ENCODE data around the gene OR1A2. TPM values are rescaled to one million over a fixed set of nuclear protein-coding genes. Genes with fewer than 3 reads are reported as not detected.
A peak's percentile ranks its signal among the peaks of the same experiment; 100 is the strongest.

Gene OR1A2
- total RNA-seq = not detected

GRCh38 chr17:3197219-3197618, at the start of gene OR1A2:
TSS of gene OR1A2 (plus strand) at chr17:3197519. CDS start at chr17:3197519, 0 bp downstream.
- peaks cover 0 to 19% (median 14%) of the 10 kb centered on the region in 4 donors for H3K9me3 ChIP-seq
- H3K4me1 ChIP-seq = no peaks in the 10 kb centered on the region
- intact Hi-C loops (cut with DNase I) = no loop called here
- TF ChIP-seq EP300 (IDR thresholded peaks at IDR 0.05) (no peak), POLR2AphosphoS5 (IDR thresholded peaks at IDR 0.05) (no peak), CTCF (IDR thresholded peaks at IDR 0.05) (no peak), POLR2A (IDR thresholded peaks at IDR 0.05; ENCODE audit: low read depth) (no peak)
- H3K36me3 ChIP-seq = no peaks in the 10 kb centered on the region
- no peak within 1 kb of the TSS for H3K27ac ChIP-seq (replicated peaks in 1 of 4)
- peaks cover 0 to 8% (median 0%) of the 10 kb centered on the region in 4 donors for H3K27me3 ChIP-seq
- no peak for DNase-seq (ENCODE audit: extremely low spot score)
- WGBS = 71% methylated on average over 4 of the region's 4 CpGs
- no peak within 1 kb of the TSS for H3K4me3 ChIP-seq

GRCh38 chr17:3157218-3157617, 40.1 kb upstream of the OR1A2 start:
- intact Hi-C loops (cut with DNase I) = no loop called here
- DNase-seq (ENCODE audit: extremely low spot score) = no peak
- TF ChIP-seq POLR2AphosphoS5 (IDR thresholded peaks at IDR 0.05) = no peak
- no peak for TF ChIP-seq POLR2A (IDR thresholded peaks at IDR 0.05; ENCODE audit: low read depth)
- no peak for TF ChIP-seq EP300 (IDR thresholded peaks at IDR 0.05)
- no peak for TF ChIP-seq CTCF (IDR thresholded peaks at IDR 0.05)
- Histone ChIP-seq H3K27ac (replicated peaks in 1 of 4) (no peak overlapping the region), H3K4me1 (no peaks in the 10 kb centered on the region), H3K27me3 (peaks cover 0 to 11% (median 0%) of the 10 kb centered on the region in 4 donors), H3K9me3 (peaks cover 0 to 8% (median 2%) of the 10 kb centered on the region in 4 donors), H3K4me3 (no peak overlapping the region), H3K36me3 (no peaks in the 10 kb centered on the region)
- WGBS = 82% methylated on average over 1 of the region's 1 CpG

- DNase-seq (ENCODE audit: extremely low spot score) = no peak
- Histone ChIP-seq H3K27me3 (peaks cover 0 to 5% (median 0%) of the 10 kb centered on the region in 4 donors), H3K9me3 (peaks cover 0 to 14% (median 11%) of the 10 kb centered on the region in 4 donors), H3K4me1 (no peaks in the 10 kb centered on the region), H3K27ac (replicated peaks in 1 of 4) (no peak overlapping the region), H3K36me3 (no peaks in the 10 kb centered on the region), H3K4me3 (no peak overlapping the region)
- intact Hi-C loops (cut with DNase I) = no loop called here
- TF ChIP-seq POLR2AphosphoS5 (IDR thresholded peaks at IDR 0.05) = no peak
- TF ChIP-seq CTCF (IDR thresholded peaks at IDR 0.05) = no peak
- no peak for TF ChIP-seq POLR2A (IDR thresholded peaks at IDR 0.05; ENCODE audit: low read depth)
- no peak for TF ChIP-seq EP300 (IDR thresholded peaks at IDR 0.05)
- 65% methylated on average over 5 of the region's 5 CpGs for WGBS
Observed at GRCh38 chr17:3167574-3167973, 29.7 kb upstream of the OR1A2 start.

GRCh38 chr17:3189961-3190360, 7.4 kb upstream of the OR1A2 start:
- Histone ChIP-seq H3K9me3 (no peaks in the 10 kb centered on the region), H3K36me3 (no peaks in the 10 kb centered on the region), H3K4me1 (no peaks in the 10 kb centered on the region), H3K27me3 (peaks cover 0 to 5% (median 0%) of the 10 kb centered on the region in 4 donors), H3K4me3 (no peak overlapping the region), H3K27ac (replicated peaks in 1 of 4) (no peak overlapping the region)
- 47% methylated on average over 4 of the region's 4 CpGs for WGBS
- DNase-seq (ENCODE audit: extremely low spot score) = peak; percentile 74
- intact Hi-C loops (cut with DNase I) = no loop called here
- no peak for TF ChIP-seq EP300 (IDR thresholded peaks at IDR 0.05)
- no peak for TF ChIP-seq POLR2AphosphoS5 (IDR thresholded peaks at IDR 0.05)
- no peak for TF ChIP-seq POLR2A (IDR thresholded peaks at IDR 0.05; ENCODE audit: low read depth)
- no peak for TF ChIP-seq CTCF (IDR thresholded peaks at IDR 0.05)

GRCh38 chr17:3207367-3207766, 10.0 kb downstream of the OR1A2 start, which contains the start of gene OR1A1:
TSS of gene OR1A1 (plus strand) at chr17:3207667. CDS start at chr17:3215621, 7,954 bp downstream.
- TF ChIP-seq POLR2AphosphoS5 (IDR thresholded peaks at IDR 0.05) (no peak), EP300 (IDR thresholded peaks at IDR 0.05) (no peak), CTCF (IDR thresholded peaks at IDR 0.05) (no peak), POLR2A (IDR thresholded peaks at IDR 0.05; ENCODE audit: low read depth) (no peak)
- intact Hi-C loops (cut with DNase I) = no loop called here
- Histone ChIP-seq H3K4me3 (no peak within 1 kb of the TSS), H3K4me1 (no peaks in the 10 kb centered on the region), H3K27ac (replicated peaks in 1 of 4) (no peak within 1 kb of the TSS), H3K27me3 (no peaks in the 10 kb centered on the region), H3K36me3 (no peaks in the 10 kb centered on the region), H3K9me3 (peaks cover 0 to 1% (median under 1%) of the 10 kb centered on the region in 4 donors)
- WGBS = 57% methylated on average over 7 of the region's 7 CpGs
- no peak for DNase-seq (ENCODE audit: extremely low spot score)
